CD4-positive, CD25-positive, alpha-beta regulatory T cell (primary cell): ENCODE data around the gene CHRNA10. TPM values are rescaled to one million over a fixed set of nuclear protein-coding genes. Genes with fewer than 3 reads are reported as not detected.

ENCODE experiments used
- ATAC-seq, 2 donors: fragments of 150-1000 bp; cut with Tn5 transposase; one replicate each; pipeline ENCODE4 v1.10.0; 2021; ENCODE audit warnings: low read depth in 2 of 2, moderate number of reproducible peaks in 2 of 2, moderate library complexity in 1 of 2
- DNase-seq, 3 donors: peaks; one replicate each; pipeline versions ENCODE4 v3.0.0 to v3.0.0-alpha.2; 2012 to 2022; ENCODE audit warnings: mixed read lengths in 1 of 3
- H3K27ac ChIP-seq: one replicate; pipeline ENCODE4 v1.7.0; 2013; ENCODE audit warnings: mild to moderate bottlenecking, low read length; ENCODE audit not compliant: insufficient read depth, poor library complexity, severe bottlenecking
- H3K27me3 ChIP-seq: one replicate; pipeline ENCODE4 v1.7.0; 2013; ENCODE audit warnings: low read length; ENCODE audit not compliant: control insufficient read depth, insufficient read depth
- H3K36me3 ChIP-seq: one replicate; pipeline ENCODE4 v1.7.0; 2013; ENCODE audit warnings: mild to moderate bottlenecking, low read length, moderate library complexity; ENCODE audit not compliant: control insufficient read depth, insufficient read depth
- H3K4me1 ChIP-seq: 2 replicates; pipeline ENCODE4 v1.7.0; 2013; ENCODE audit warnings: mild to moderate bottlenecking, low read length; ENCODE audit not compliant: insufficient read depth, control insufficient read depth, poor library complexity, severe bottlenecking
- H3K4me3 ChIP-seq: one replicate; pipeline ENCODE4 v1.7.0; 2013; ENCODE audit warnings: low read depth, mild to moderate bottlenecking, low read length, moderate library complexity
- H3K9me3 ChIP-seq, 2 experiments: 1 replicate in 1 of 2; 2 replicates in 1 of 2; pipeline ENCODE4 v1.7.0; 2013; ENCODE audit warnings: low read length in 2 of 2, mild to moderate bottlenecking in 1 of 2, moderate library complexity in 1 of 2; ENCODE audit not compliant: control insufficient read depth in 2 of 2
- H3K27ac Mint-ChIP-seq, 3 donors: one replicate each; pipeline ENCODE4 v1.8.0; 2020 to 2022; ENCODE audit warnings: mild to moderate bottlenecking in 3 of 3, mixed read lengths in 3 of 3, moderate library complexity in 2 of 3
- H3K27me3 Mint-ChIP-seq: one replicate; pipeline ENCODE4 v1.8.0; 2022; ENCODE audit warnings: mild to moderate bottlenecking, mixed read lengths
- H3K36me3 Mint-ChIP-seq: one replicate; pipeline ENCODE4 v1.8.0; 2020; ENCODE audit warnings: mixed read lengths
- H3K4me1 Mint-ChIP-seq, 4 donors: one replicate each; pipeline ENCODE4 v1.8.0; 2020 to 2022; ENCODE audit warnings: mixed read lengths in 4 of 4, mild to moderate bottlenecking in 1 of 4
- H3K4me3 Mint-ChIP-seq, 4 donors: one replicate each; pipeline ENCODE4 v1.8.0; 2020 to 2022; ENCODE audit warnings: mild to moderate bottlenecking in 4 of 4, mixed read lengths in 4 of 4, moderate library complexity in 3 of 4
- H3K9me3 Mint-ChIP-seq, 7 donors: one replicate each; pipeline ENCODE4 v1.8.0; 2020 to 2022; ENCODE audit warnings: mixed read lengths in 7 of 7, mild to moderate bottlenecking in 3 of 7, moderate library complexity in 2 of 7
- polyA plus RNA-seq, 4 donors: library from polyadenylated mRNA; unstranded; fragments of 300-500 nt; fragmentation: Illumina TruSeq; gene quantifications; one replicate each; pipeline ENCODE4 v1.2.3, GENCODE V29; 2021
- total RNA-seq: library from RNA; stranded (reverse); gene quantifications from one replicate; pipeline ENCODE4 v1.2.3, GENCODE V29; 2022

Gene CHRNA10, protein sequence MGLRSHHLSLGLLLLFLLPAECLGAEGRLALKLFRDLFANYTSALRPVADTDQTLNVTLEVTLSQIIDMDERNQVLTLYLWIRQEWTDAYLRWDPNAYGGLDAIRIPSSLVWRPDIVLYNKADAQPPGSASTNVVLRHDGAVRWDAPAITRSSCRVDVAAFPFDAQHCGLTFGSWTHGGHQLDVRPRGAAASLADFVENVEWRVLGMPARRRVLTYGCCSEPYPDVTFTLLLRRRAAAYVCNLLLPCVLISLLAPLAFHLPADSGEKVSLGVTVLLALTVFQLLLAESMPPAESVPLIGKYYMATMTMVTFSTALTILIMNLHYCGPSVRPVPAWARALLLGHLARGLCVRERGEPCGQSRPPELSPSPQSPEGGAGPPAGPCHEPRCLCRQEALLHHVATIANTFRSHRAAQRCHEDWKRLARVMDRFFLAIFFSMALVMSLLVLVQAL
- 1.4 TPM for total RNA-seq
- under 1 TPM in 2 of 4 donors, not detected in 2; 0.21 to 0.40 TPM for polyA plus RNA-seq

DNA sequence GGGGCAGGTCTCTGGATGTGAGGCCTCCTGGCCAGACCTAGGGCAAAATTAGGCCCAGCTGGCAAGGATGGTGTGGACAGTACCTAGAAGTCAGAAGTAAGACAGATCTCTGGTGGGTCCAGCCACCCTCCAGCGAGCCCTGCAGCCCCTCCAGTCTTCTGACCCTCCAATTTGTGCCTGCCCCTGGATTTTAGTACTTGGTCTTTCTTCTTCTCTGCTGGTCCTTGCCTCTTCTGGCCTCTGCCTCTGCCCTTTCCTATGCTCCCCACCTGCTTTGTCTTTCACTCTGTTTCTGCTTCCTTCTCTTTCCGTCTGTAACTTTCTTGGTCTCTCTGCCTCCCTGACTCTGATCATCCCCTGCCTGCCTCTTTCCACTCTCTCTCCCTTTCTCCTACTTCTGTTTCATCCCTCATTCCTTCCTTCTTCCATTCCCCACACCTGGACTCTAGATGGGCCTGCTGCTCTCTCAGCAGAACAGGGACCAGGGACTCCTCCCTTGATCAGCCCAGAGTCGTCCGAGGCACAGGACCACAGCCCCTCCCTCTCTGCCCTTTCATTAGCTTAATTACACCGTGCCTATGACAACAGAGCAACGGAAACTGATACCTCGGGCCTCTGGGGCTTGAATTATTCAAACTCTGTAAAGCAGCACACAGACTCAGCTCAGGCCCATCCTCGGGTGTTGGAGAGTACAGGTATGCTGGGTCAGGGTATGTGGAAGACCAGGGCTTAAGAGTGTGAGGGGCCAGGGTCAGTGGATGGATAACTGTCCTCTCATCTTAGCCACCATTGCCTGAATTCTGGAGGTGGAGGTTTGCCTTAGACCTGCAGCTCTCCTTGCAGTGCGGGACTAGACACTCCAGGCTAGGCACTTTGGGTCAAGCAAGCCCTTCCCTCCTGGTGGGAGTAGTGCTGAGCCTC, at the start of gene CHRNA10:
Gene CHRNA10 (minus strand): TSS at position 51 of the 921 bp plus-strand sequence. CDS start 72 bp downstream, outside the sequence.
- Mint-ChIP-seq H3K4me1 (no peaks in the 10 kb centered on the region), H3K27ac (peak within 1 kb of the TSS; percentile 76 to 85 (median 77)), H3K4me3 (peak within 1 kb of the TSS in 1 of 4 donors; percentile 12), H3K9me3 (no peaks in the 10 kb centered on the region), H3K36me3 (peaks cover 62% of the 10 kb centered on the region), H3K27me3 (no peaks in the 10 kb centered on the region)
- no peak within 1 kb of the TSS for H3K27ac ChIP-seq
- no peaks in the 10 kb centered on the region for H3K27me3 ChIP-seq
- H3K4me3 ChIP-seq = no peak within 1 kb of the TSS
- no peak for ATAC-seq
- DNase-seq = no peak
- no peaks in the 10 kb centered on the region for H3K4me1 ChIP-seq
- H3K36me3 ChIP-seq = peaks cover 60% of the 10 kb centered on the region
- H3K9me3 ChIP-seq = no peaks in the 10 kb centered on the region

DNA sequence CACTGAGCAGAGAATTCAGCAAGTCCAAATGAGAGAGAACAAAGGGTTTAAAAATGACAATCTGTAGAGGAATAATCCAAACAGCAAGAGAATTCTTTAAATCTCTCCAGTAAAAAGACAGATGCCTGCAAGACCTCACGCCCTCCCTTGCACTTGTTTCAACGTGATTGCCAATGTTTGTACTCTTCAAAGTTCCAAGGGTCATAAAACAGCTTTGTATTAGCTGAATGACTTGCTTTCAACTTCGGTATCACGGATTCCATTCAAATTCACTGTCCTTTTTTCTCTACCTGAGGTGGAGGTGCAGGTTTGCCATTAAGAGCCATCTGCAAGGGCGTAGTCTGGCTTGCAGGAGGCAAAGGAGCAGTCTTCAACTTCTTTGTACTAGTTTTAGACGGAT, 41.1 kb upstream of the CHRNA10 start:
- Histone ChIP-seq H3K36me3 (peaks cover 81% of the 10 kb centered on the region), H3K27ac (no peak overlapping the region)

DNA sequence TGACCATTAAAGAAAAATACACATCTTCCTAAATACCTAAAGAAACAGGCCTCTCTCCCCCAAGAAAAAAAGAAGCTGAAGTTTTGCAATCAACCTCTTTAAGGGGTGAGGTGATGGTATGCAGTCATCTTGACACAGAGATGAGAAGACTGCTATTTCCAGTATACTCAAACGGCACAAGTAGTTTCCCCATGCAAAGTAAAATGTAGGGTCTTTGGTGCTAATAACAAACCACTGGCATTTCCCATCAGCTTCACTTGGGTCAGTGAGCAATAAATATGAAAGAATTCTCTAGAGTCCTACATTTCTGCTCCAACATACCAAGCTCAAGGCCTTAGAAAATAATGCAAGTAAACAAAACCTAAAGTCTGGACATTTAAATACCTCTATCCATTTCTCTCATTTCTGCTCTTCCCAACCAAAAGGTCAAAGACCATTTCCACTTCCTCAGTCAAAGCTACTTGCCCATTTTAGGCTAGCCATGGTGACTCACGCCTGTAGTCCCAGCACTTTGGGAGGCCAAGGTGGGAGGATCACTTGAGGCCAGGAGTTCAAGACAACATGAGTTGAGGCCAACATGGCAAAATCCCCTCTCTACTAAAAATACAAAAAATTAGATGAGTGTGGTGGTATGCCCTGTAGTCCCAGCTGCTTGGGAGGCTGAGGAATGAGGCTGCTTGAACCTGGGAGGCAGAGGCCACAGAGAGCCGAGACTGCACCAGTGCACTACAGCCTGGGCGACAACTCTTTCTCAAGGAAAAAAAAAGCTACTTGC, 39.5 kb upstream of the CHRNA10 start:
- Mint-ChIP-seq H3K27ac (peak overlapping the region in 1 of 3 donors; percentile 84), H3K4me1 (peaks cover 0 to 10% (median 2%) of the 10 kb centered on the region in 4 donors), H3K27me3 (no peaks in the 10 kb centered on the region), H3K9me3 (no peaks in the 10 kb centered on the region), H3K36me3 (peaks cover 45% of the 10 kb centered on the region), H3K4me3 (no peak overlapping the region)
- Histone ChIP-seq H3K4me3 (no peak overlapping the region), H3K36me3 (peaks cover 80% of the 10 kb centered on the region), H3K9me3 (no peaks in the 10 kb centered on the region), H3K4me1 (no peaks in the 10 kb centered on the region), H3K27ac (no peak overlapping the region), H3K27me3 (no peaks in the 10 kb centered on the region)
- ATAC-seq = no peak
- DNase-seq = no peak

More for the DNA sequence above, 41.1 kb upstream of the CHRNA10 start:
- H3K27me3 ChIP-seq = no peaks in the 10 kb centered on the region
- peak overlapping the region in 2 of 3 donors; percentile 52 to 69 for H3K27ac Mint-ChIP-seq
- DNase-seq = no peak
- no peak for ATAC-seq
- H3K27me3 Mint-ChIP-seq = no peaks in the 10 kb centered on the region
- peaks cover 0 to 4% (median 2%) of the 10 kb centered on the region in 4 donors for H3K4me1 Mint-ChIP-seq
- H3K9me3 ChIP-seq = no peaks in the 10 kb centered on the region
- no peak overlapping the region for H3K4me3 ChIP-seq
- H3K4me1 ChIP-seq = no peaks in the 10 kb centered on the region
- H3K9me3 Mint-ChIP-seq = no peaks in the 10 kb centered on the region
- no peak overlapping the region for H3K4me3 Mint-ChIP-seq
- H3K36me3 Mint-ChIP-seq = peaks cover 43% of the 10 kb centered on the region

DNA sequence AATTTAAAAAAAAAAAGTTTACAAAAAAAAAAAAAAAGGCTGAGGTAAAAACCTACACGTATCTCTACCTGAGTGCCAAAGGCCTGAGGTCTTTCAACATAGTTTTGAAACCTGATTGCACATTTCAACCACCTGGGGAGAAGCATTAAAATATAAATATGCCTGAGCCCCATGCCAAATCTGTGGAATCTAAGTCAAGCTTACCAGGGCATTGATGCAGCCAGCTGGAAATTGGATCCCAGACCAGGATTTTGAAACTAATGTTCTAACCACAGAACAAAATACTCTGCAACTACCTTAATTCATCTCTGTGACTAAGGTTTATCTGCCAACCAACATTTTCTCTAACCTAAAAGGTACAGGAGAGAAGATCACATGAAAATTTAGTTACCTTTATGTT, 38.8 kb upstream of the CHRNA10 start:
- Histone ChIP-seq H3K9me3 (no peaks in the 10 kb centered on the region), H3K27ac (no peak overlapping the region), H3K36me3 (peaks cover 80% of the 10 kb centered on the region), H3K27me3 (no peaks in the 10 kb centered on the region), H3K4me1 (no peaks in the 10 kb centered on the region), H3K4me3 (no peak overlapping the region)
- Mint-ChIP-seq H3K27ac (no peak overlapping the region), H3K4me1 (peaks cover 0 to 10% (median 2%) of the 10 kb centered on the region in 4 donors), H3K9me3 (no peaks in the 10 kb centered on the region), H3K27me3 (no peaks in the 10 kb centered on the region), H3K36me3 (peaks cover 49% of the 10 kb centered on the region), H3K4me3 (no peak overlapping the region)
- no peak for ATAC-seq
- DNase-seq = no peak

DNA sequence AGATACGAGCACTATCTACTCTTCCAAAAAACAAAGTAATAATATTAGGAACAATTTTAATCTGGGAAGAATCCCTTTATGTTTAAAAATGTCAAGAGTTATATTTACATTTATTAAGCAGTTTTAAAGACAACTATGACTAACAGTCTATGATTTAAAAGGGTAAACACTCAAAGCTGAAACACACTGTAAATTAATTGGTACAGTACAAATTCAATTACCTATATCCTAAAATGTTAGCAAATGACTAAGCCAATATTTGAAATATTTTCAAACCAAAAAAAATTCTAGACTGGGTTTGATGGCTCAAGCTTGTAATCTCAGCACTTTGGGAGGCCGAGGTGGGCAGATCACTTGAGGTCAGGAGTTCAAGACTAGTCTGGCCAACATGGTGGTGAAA, 36.0 kb upstream of the CHRNA10 start:
- Histone ChIP-seq H3K36me3 (peaks cover 76% of the 10 kb centered on the region), H3K27me3 (no peaks in the 10 kb centered on the region), H3K4me1 (no peaks in the 10 kb centered on the region), H3K27ac (no peak overlapping the region), H3K9me3 (no peaks in the 10 kb centered on the region), H3K4me3 (no peak overlapping the region)
- H3K4me3 Mint-ChIP-seq = no peak overlapping the region
- H3K9me3 Mint-ChIP-seq = no peaks in the 10 kb centered on the region
- H3K4me1 Mint-ChIP-seq = peaks cover 0 to 10% (median 2%) of the 10 kb centered on the region in 4 donors
- H3K27ac Mint-ChIP-seq = no peak overlapping the region
- ATAC-seq = no peak
- no peaks in the 10 kb centered on the region for H3K27me3 Mint-ChIP-seq
- no peak for DNase-seq
- peaks cover 43% of the 10 kb centered on the region for H3K36me3 Mint-ChIP-seq

DNA sequence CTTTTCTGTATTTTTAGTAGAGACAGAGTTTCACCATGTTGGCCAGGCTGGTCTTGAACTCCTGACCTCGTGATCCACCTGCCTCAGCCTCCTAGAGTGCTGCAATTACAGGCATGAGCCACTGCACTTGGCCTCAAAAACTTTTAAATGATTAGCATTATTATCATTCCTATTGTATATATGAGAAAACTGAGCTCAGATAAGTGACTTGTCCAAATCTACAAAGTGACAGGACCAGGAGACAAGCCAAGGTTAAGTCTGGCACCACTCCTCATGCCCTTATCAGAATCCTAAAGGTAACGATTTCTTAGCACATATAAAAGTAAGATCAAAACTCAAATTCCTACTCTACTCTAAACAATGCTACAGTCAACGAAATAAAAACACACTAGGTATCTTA, 32.2 kb upstream of the CHRNA10 start:
- ATAC-seq = no peak

DNA sequence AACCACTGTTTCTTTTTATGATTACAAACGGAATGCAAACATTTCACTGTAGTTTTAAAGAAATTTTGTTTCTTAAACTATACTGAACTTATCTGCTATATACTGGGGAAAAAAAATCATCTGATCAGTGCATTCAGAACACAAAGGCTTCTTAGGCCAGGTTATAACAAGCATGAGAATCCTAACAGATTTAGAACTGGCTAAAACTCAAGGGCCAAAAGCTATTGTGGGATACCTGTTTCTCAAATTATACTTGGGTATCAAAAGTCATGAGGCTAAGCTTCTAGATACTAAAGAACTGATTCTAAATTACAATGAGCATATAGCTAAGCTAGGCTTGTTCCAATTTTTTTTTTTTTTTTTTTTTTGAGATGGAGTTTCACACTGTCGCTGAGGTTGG, 29.7 kb upstream of the CHRNA10 start:
- H3K4me1 ChIP-seq = no peaks in the 10 kb centered on the region
- H3K27ac Mint-ChIP-seq = no peak overlapping the region
- DNase-seq (no peak), ATAC-seq (no peak)
- no peaks in the 10 kb centered on the region for H3K27me3 ChIP-seq
- no peaks in the 10 kb centered on the region for H3K9me3 ChIP-seq
- H3K4me1 Mint-ChIP-seq = peaks cover 0 to 2% (median under 1%) of the 10 kb centered on the region in 4 donors
- no peaks in the 10 kb centered on the region for H3K9me3 Mint-ChIP-seq
- H3K27me3 Mint-ChIP-seq = no peaks in the 10 kb centered on the region
- no peak overlapping the region for H3K4me3 Mint-ChIP-seq
- H3K36me3 ChIP-seq = peaks cover 88% of the 10 kb centered on the region
- no peak overlapping the region for H3K27ac ChIP-seq
- H3K4me3 ChIP-seq = no peak overlapping the region
- peaks cover 44% of the 10 kb centered on the region for H3K36me3 Mint-ChIP-seq

More for the DNA sequence above, 32.2 kb upstream of the CHRNA10 start:
- no peak overlapping the region for H3K4me3 ChIP-seq
- H3K27ac ChIP-seq = no peak overlapping the region
- Mint-ChIP-seq H3K36me3 (peaks cover 53% of the 10 kb centered on the region), H3K27ac (peak overlapping the region in 1 of 3 donors; percentile 25), H3K27me3 (no peaks in the 10 kb centered on the region), H3K9me3 (no peaks in the 10 kb centered on the region), H3K4me1 (peaks cover 0 to 7% (median under 1%) of the 10 kb centered on the region in 4 donors), H3K4me3 (no peak overlapping the region)
- DNase-seq = no peak
- H3K27me3 ChIP-seq = no peaks in the 10 kb centered on the region
- no peaks in the 10 kb centered on the region for H3K9me3 ChIP-seq
- H3K4me1 ChIP-seq = no peaks in the 10 kb centered on the region
- peaks cover 79% of the 10 kb centered on the region for H3K36me3 ChIP-seq
